Pons (tissue), 1 donor: ENCODE measurements around the gene BTBD8.
"Not testable (repeated sequence)": the region's sequence is repeated elsewhere in the genome, so short reads cannot be mapped to it uniquely, and the experiment has no call there.

Experiments used
- DNase-seq: peaks from one replicate; pipeline ENCODE4 v3.0.0-alpha.2; 2016; ENCODE audit warnings: low spot score

Gene BTBD8

GRCh38 chr1:92080128-92080985 is at the start of gene BTBD8:
TSS of gene BTBD8 (plus strand) at chr1:92080345. CDS start at chr1:92080572, 227 bp downstream.
- DNase-seq: peak; percentile 76

GRCh38 chr1:92030656-92031107 is 49.5 kb upstream of the BTBD8 start:
- peak; percentile 9 for DNase-seq

- DNase-seq: no peak
Measured at GRCh38 chr1:92031281-92032110, 48.6 kb upstream of the BTBD8 start.

GRCh38 chr1:92037400-92037799 is 42.7 kb upstream of the BTBD8 start:
- DNase-seq: no peak

- DNase-seq: no peak
Measured at GRCh38 chr1:92038695-92039346, 41.3 kb upstream of the BTBD8 start.

- no peak for DNase-seq
Measured at GRCh38 chr1:92040971-92041370, 39.2 kb upstream of the BTBD8 start.

- DNase-seq: no peak
Measured at GRCh38 chr1:92043621-92044020, 36.5 kb upstream of the BTBD8 start.

- DNase-seq: no peak
Measured at GRCh38 chr1:92045766-92046495, 34.2 kb upstream of the BTBD8 start.

- no peak for DNase-seq
Measured at GRCh38 chr1:92051948-92052347, 28.2 kb upstream of the BTBD8 start.

- DNase-seq: no peak
Measured at GRCh38 chr1:92065042-92065441, 15.1 kb upstream of the BTBD8 start.

- no peak for DNase-seq
Measured at GRCh38 chr1:92066321-92066720, 13.8 kb upstream of the BTBD8 start.

GRCh38 chr1:92070892-92071291 is 9.3 kb upstream of the BTBD8 start:
- no peak for DNase-seq

- not testable (repeated sequence) for DNase-seq
Measured at GRCh38 chr1:92074446-92074845, 5.7 kb upstream of the BTBD8 start.

- DNase-seq: no peak
Measured at GRCh38 chr1:92075311-92075710, 4.8 kb upstream of the BTBD8 start, which contains the start of gene SETSIP. TSS of gene SETSIP (minus strand) at chr1:92075411. CDS start at chr1:92075411, 0 bp downstream.

GRCh38 chr1:92076363-92076762 is 3.8 kb upstream of the BTBD8 start:
- DNase-seq: no peak

GRCh38 chr1:92078077-92078476 is 2.1 kb upstream of the BTBD8 start:
- DNase-seq: not testable (repeated sequence)

- no peak for DNase-seq
Measured at GRCh38 chr1:92079441-92079840, 704 bp upstream of the BTBD8 start.

GRCh38 chr1:92081031-92081430 is 886 bp downstream of the BTBD8 start:
- no peak for DNase-seq

GRCh38 chr1:92084651-92085050 is 4.5 kb downstream of the BTBD8 start:
- no peak for DNase-seq

- DNase-seq: no peak
Measured at GRCh38 chr1:92085727-92086126, 5.6 kb downstream of the BTBD8 start.

GRCh38 chr1:92087542-92087941 is 7.4 kb downstream of the BTBD8 start:
- DNase-seq: no peak

GRCh38 chr1:92091625-92092024 is 11.5 kb downstream of the BTBD8 start:
- no peak for DNase-seq
